DMS79 treated with DMSO at 0.1 percent for 48 hours (cell line): ENCODE measurements around the gene CHMP4A.
A peak's percentile ranks its signal among the peaks of the same experiment; 100 is the strongest.
"Not testable (repeated sequence)": the region's sequence is repeated elsewhere in the genome, so short reads cannot be mapped to it uniquely, and the experiment has no call there.

Experiments
- DNase-seq: peaks from one replicate; lab custom pipeline; 2025; lab: John Stamatoyannopoulos, UW

The CHMP4A gene

DNA sequence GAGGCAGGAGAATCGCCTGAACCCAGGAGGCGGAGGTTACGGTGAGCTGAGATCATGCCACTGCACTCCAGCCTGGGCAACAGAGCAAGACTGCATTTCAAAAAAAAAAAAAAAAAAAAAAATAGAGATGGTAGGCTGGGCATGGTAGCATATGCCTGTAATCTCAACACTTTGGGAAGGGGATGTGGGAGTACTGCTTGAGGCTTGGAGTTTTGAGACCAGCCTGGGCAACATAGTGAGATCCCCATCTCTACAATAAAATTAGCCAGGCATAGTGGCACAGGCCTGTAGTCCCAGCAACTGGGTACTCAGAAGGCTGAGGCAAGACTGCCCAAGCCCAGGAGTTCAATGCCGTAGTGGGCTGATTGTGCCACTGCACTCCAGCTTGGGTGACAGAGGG lies 9.7 kb upstream of the CHMP4A start:
- not testable (repeated sequence) for DNase-seq

DNA sequence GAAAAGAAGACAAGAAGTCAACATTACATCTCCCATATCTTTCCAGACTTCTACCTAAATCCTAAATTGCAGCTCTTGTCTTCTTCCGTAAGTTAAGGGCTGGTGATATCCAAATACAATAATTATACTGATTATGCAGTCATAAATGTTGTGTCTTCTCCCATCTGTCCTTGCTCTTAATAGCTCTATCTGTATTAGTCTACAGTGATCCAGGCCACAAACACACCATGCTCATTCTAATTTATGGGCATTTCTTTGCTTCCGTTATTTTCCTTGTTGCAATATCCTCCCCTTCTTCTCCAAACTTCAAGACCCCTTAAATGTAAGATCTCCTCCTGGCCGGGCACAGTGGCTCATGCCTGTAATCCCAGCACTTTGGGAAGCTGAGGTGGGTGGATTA lies 6.2 kb upstream of the CHMP4A start:
- no peak for DNase-seq

DNA sequence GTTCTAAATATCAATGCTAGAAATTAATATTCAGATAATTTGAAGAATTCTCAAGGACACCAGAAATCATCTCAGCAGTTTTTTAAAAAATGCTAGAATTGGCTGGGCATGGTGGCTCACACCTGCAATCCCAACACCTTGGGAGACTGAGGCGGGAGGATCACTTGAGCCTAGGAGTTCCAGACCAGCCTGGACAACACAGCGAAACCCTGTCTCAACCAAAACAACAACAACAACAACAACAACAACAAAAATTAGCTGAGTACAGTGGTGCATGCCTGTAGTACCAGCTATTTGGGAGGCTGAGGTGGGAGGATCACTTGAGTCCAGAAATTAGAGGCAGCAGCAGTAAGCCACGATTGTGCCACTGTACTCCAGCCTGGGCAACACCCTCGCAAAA lies 5.8 kb upstream of the CHMP4A start:
- no peak for DNase-seq

DNA sequence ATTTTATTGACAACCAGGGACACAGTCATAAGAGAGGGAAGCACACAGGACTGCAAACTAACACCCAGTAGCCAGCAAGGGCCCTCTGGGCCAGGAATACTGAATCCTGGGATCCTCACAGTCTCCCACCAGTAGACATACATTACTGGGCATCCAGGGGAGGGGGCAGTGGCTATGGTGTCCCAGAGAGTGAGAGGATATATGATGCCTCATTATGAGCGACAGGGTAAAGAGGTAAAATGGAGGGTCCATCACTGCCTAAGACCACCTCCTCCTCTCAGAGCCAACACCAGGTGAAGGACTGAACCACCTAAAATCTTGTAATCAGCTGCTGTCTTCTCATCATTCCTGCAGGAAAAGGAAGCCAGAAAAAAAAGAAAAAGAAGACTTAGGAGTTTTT lies 3.6 kb upstream of the CHMP4A start:
- not testable (repeated sequence) for DNase-seq

DNA sequence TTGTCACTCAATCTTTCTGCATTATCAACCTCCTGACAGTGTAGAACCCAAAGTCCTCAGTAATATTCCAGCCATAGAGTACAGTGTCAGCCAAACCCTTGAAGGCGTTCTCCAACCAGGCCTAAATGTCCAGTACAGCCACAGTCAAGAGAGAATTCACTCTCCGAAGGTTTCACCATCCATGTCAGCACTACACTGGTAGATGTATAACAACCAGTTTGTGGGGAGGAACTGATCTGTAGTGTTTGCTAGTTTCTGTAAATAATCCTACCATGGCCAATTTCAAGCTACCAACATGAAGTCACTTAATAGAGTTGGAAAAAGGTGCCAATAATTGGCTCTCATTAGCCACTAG lies 3.0 kb upstream of the CHMP4A start:
- DNase-seq: no peak

DNA sequence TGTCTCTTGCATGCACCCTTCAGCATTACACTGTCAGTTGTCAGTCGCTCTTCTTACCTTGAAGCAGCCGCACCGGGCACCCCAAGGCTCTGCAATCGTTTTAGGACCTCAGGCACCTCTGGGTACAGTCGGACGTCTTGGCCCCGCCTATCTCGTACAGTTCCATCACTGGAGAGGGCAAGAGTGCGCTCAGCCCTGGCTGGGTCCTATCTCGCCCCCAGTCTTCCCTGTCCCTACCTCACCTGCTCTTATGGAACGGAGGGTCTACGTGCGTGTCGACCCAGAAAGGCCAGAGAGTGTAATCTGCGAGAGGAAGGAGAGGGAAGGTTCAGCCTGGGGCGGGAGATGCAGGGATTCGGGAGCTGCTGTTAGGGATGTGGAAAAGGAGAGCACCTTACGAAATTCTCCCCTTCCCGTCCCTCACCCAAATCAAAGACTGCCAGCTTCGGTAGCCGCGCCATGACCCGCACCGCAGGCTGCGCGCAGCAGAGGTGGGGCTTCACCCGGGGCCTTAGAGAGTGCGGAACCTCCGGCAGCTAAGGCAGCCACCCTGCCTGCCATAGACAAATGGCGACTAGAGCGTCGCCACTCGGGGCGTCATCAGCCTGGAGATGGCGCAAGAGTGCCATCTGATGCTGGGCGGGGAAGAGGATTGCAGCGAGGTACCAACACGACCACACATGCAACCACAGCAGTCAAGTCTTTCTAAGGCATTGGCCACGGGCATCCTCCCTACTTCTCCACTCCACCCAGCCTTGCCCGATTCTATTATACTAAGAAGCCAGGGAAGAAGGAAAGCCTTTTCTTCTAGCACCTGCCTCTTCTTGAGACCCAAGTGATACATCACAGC lies 2.4 kb upstream of the CHMP4A start, which contains the start of gene MDP1:
Gene MDP1, minus strand, starts transcription at position 572 of the 850 bp plus-strand sequence. Its CDS starts 111 bp downstream, at position 461.
- peak; percentile 92 for DNase-seq

DNA sequence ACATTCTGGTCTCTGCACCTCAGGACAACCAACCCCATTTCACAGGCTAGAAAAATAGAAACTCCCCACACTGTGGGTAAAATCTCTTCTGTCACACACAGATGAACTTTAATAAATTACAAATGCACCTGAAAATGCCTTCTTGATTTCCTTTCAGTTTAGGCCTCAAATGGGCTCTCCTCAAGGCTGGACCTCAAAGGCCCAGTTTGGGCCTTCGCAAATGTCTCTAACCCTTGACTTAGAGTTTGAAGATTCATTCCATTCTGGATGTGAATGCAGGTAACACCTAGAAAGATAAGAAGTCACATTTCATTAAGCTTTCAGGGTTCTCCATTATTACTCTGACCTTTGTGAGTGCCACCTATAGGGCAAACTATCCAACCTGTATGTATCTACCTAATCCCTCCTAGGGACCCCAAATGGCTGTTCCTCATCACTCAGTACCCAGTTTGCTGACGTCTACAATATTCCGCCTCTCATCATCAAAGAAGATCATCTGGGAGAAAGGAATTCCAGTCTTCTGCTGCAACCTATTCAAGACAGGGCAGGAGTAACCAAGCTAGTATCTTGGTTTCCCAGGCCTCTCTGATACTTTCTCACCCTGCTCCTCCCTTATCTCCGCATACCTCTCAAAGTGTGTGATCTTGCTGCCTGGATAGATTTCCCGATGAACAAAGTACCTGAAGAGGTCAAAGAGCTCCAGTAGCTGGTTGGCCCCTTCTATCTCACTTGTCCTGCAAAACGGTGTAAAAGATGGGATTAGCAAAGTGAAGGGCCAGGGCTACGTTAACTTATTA lies 776 bp upstream of the CHMP4A start:
- no peak for DNase-seq

DNA sequence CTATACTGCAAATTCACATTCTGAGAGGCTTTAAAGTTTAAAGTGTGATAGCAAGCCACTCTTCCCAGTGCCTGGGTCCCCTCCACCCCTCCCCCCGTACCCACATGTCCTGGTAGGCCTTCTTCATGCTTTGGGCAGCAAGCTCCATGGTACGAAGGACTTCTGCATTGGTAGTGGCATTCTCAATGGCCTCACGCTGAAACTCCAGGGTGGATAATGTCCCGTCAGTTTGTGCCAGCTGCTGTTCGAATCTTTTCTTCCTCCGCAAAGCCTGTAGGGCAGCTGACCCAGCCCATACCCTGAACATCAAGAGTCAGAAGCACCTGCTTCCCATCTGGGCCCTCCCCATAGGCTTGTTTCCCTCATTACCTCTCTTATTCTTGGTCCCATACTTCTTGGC lies 2.0 kb downstream of the CHMP4A start:
- DNase-seq: no peak

DNA sequence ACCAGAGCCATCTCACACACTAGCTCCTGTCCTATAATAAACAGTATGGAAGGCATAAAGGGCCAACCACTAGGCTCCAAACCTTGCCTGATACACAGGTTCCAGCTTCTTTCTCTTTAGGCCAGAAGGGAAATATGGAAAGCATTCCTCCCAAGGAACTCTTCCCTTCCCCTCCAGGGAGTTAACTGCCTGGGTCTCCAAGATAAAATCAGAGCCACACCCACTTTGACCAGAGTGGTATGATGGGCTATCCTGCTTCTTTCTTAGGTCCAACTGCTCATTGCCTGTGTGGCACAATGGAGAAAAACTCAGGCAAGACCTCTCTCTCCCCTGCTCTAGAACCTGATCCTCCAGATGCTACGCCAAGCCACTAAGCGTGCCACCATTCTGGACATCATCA lies 5.7 kb downstream of the CHMP4A start:
- DNase-seq: no peak

DNA sequence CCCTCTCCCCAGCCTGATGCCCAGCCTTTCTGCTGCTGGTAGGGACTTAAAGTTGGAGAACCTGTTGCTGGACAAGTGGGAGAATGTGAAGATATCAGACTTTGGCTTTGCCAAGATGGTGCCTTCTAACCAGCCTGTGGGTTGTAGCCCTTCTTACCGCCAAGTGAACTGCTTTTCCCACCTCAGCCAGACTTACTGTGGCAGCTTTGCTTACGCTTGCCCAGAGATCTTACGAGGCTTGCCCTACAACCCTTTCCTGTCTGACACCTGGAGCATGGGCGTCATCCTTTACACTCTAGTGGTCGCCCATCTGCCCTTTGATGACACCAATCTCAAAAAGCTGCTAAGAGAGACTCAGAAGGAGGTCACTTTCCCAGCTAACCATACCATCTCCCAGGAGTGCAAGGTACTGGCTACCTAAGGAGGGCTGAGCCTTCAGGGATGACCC lies 6.2 kb downstream of the CHMP4A start:
- DNase-seq: no peak

DNA sequence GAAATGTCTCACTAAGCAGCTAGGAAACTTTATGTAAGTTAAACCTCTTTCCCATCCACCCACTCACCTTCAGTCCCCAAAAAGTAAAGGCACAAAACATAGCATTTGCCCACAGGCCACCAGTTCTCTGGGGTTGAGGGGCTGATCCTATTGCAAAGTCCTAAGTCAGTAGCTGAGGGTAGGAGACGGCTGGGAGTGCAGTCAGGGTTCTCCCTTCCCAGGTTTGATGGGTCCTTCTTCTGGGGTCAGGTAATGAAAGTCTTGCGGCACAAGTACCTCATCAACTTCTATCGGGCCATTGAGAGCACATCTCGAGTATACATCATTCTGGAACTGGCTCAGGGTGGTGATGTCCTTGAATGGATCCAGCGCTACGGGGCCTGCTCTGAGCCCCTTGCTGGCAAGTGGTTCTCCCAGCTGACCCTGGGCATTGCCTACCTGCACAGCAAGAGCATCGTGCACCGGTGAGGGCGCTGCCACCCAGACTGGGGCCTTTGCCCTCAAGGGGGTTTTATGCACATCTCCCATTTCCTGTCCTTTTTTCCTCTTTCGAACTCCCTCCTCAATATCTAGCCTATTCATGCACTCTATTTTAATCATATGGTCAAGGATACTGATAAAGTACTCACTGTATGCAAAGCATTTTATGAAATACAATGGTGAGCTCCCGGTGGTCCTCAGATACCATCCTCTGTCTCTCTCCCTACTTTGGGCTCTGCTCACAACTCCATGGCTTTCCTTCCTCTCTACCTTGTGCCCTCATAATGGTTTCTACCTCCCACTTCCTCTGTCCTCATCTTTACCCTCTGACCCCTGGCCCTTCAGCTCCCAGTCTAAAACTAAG lies 6.8 kb downstream of the CHMP4A start:
- DNase-seq: no peak

DNA sequence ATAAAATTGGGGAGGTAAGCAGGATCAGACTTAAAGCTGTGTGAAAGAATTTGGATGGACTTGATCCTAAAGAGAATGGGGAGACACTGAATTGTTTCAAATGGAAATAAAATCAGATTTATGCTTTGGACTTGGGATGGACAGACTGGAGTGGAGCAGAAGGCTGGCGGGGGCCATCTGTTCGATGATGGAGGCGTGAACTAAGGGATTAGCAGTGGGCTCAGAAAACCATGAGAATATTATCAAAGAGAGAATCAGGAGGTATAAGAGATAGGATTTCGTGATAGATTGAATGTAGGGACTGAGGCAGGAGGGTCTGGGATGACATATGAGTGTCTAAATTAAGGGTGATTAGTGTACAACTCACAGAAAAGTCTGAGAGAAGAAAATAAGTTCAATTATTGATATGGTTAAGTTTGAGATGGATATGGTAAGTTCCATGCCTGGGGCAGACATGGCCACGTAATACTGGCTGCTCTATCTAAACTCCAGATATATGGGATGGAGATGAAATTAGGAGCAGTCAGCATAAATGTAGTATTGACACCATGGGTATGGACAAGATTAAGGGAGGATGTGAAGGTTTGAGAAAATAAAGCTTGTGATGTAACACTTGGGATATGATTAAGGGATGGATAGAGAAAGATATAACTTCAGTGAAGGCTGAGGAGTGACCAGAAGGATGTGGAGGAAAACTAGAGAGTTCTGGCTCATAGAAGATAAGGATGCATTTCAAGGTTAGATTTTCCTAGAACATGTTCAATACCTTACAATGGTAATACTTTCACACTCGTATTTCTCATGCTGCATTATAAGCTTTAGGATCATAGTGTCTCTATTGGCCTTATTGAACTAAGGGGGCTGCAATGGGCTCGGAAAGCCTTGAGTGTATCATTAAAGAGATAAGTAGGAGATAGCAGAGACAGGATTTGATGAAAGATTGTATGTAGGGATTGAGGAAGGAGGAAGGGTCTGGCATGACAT lies 8.8 kb downstream of the CHMP4A start:
- no peak for DNase-seq

DNA sequence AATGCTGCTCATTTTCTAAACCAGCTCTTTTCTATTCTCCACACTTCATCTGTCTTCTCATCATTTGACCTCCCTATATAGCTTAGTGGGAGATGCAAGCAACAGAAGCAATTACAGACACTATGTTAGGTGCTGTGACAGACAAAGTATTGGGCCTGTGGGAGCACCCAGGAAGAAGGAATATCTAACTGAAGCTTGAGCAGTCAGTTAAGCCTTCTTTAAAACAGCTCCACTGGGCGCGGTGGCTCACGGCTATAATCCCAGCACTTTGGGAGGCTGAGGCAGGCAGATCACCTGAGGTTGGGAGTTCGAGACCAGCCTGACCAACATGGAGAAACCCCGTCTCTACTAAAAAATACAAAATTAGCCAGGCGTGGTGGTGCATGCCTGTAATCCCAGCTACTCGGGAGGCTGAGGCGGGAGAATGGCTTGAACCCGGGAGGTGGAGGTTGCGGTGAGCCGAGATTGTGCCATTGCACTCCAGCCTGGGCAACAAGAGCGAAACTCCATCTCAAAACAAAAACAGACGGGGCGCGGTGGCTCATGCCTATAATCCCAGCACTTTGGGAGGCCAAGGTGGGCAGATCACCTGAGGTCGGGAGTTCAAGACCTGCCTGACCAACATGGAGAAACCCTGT lies 9.9 kb downstream of the CHMP4A start:
- not testable (repeated sequence) for DNase-seq

DNA sequence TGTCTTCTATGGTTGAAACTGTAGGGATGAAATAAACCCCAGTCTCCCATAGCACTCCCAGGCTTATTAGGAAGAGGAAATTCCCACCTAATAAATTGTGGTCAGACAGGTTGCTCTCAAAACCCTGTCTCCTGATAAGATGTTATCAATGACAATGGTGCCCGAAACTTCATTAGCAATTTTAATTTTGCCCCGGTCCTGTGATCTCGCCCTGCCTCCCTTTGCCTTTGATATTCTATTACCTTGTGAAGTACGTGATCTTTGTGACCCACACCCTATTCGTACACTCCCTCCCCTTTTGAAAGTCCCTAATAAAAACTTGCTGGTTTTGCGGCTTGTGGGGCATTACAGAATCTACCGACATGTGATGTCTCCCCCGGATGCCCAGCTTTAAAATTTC lies 10.8 kb downstream of the CHMP4A start:
- DNase-seq: not testable (repeated sequence)

DNA sequence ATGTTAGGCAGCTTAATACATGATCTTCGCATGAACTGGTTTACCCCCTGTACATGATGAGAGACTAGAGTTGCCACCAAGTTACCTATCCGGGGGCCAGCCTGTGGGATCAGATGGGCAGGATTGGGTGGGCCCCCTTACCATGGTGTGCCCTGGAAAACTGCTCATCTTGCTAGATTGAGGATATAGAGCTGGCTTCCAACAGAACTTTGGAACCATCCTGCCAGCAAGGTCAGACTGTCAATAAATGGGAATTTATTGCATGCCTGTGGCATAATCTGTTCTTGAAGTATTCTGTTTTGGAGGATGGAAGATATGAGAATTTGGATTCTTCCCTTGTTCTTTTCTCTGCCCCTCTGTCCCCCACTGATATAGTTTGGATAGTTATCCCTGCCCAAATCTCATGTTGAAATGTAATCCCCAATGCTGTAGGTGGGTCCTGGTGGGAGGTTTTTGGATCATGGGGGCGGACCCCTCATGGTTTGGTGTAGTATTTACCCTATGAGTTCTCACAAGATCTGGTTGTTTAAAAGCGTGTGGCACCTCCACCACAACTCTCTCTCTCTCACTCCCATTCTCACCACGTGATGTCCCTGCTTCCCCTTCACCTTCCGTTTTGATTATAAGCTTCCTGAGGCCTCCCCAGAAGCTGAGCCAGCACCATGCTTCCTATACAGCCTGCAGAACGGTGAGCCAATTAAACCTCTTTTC lies 14.3 kb downstream of the CHMP4A start:
- no peak for DNase-seq

DNA sequence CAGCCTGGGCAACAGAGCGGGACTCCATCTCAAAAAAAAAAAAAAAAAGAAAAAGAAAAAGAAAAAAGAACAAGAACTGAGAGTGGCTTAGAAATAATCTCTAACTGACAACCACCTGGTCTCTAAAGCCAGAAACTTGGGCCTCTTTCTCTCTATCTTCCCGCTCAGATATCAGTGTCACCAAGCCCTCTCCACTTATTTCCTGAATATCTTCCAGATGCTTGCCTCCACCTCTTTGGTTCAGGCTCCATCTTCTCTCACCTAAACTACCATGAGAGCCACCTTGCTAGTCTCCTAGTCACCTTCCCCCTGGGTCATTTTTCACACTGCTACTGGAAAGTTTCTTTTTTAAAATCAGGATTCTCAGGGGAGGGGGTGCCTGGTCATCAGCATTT lies 16.2 kb downstream of the CHMP4A start:
- no peak for DNase-seq

DNA sequence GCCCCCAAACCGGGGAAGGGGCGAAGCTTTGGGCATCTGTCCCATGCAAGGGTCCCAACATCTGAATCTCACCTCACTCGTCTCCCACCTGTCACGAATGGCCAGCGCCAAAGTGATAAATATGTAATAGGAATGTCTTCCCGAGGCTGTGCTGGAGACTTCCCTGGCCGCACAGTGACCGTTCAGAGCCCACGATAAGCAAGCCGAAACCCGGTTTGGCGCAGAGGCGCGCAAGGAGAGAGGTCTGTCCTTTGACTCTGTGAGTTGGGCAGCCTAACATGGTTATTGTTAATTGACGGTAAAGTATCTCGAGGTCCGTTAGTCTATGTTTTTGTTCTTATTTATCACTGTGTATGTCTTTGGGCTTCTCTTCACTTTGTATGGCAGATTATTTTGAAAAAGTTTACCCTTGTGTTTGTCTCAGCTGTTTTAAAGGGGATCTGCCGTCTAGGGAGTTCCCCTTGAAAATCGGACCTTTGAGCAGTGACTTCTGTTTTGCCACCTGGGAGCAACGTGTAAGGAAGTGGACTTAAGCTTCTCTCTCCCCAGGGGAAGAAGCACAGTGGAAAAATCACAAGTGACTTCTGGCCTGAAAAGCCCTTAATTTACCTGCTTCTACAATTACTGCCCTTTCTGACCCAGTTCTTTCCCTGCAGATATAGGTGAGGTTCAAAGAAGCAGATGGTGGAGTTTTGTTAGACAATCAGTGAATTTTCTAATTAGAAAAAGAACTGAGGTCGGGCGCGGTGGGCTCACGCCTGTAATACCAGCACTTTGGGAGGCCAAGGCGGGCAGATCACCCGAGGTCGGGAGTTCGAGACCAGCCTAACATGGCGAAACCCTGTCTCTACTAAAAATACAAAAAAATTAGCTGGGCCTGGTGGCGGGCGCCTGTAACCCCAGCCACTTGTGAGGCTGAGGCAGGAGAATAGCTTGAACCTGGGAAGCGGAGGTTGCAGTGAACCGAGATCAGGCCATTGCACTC lies 16.9 kb downstream of the CHMP4A start:
- peak; percentile 37 for DNase-seq

DNA sequence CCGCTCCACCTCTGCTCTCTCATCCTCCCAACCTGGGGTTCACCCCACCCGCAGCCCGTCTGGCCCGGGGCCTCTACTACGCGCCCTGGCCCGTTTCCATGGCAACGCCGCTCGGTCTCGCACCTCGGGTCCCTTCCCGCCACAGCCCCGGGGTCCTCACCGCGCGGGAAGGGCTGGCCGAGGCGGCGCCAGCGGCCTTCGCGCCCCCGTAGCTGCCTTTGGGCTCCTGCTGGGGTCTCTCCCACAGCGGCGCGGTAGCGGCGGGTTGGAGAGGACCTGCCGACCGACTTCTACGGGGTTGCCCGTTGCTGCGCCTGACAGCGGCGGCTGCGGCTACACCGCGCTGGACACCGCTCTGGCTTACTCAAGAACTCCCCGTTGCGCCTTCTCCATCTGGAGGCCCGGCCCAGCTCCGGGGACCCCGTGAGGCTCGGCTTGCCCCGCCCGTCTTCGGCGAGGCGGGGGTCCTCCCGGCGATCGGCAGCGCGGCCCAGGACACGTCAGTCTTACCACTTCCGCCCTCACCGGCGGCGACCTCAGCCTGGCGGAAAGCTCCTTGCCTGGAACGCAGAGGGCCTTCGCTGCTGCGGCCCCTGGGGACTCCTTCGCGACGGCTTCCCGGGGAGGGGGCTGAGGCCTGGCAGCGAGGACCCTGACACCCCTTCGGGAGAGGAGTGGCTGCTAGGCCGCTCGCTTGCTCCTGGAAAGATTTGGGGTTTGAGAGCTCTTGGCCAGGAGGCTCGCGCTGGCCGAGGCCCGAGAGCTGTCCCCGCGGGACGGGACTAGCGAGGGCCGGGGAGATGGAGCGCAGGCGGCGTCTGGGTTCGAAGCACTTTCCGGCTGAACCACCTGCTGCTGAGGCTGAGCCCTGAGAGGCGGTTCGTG lies 17.9 kb downstream of the CHMP4A start, which contains the start of gene TM9SF1:
Gene TM9SF1, minus strand, starts transcription at position 256 of the 885 bp plus-strand sequence. CDS start 422 bp downstream, outside the sequence.
- peak; percentile 85 for DNase-seq
